ENCODE results near the gene ZNF207. TPM values are rescaled to one million over a fixed set of nuclear protein-coding genes. Genes with fewer than 3 reads are reported as not detected.
"Not testable (repeated sequence)": the region's sequence is repeated elsewhere in the genome, so short reads cannot be mapped to it uniquely, and the experiment has no call there.

The ZNF207 gene
- total RNA-seq (ENCODE audit: insufficient read depth, low replicate concordance): 76.1 TPM

DNA sequence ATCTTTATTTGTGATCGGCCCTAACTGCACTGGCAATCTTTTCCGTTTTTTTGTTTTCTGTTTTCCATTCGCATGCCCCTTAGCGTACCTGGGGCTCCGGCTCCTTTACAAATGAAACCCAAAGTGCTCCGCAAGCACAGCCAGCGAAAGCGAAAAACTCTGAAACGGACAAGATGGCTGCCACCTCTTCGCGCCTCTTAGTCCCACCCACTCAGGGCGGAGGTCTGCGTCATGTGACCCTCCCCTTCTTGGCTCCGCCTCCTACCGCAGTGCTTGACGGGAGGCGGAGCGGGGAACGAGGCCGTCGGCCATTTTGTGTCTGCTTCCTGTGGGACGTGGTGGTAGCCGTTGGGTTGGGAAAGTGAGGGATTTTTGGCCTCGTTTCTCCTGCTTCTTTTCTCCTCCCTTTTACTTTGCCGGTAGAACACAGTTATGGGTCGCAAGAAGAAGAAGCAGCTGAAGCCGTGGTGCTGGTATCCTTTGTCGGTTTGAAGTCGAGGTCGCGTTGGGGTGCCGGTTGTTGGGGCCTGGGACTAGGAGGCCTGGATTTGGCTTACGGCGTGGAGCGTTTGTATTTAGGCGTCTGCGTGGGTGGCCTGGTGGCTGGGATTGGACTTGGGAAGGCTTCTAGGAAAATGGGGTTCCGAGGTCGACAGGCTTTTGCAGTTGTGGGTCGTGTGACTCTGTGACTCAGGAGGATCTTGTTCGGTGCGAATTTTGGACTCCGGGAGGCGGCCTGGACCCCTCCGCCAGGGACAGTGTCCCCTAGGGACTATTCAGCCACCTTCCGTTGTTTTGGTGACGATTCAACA, at the start of gene ZNF207:
Gene ZNF207 (plus strand): TSS at position 304 of the 812 bp plus-strand sequence. CDS start 129 bp downstream, at position 433.
- peak; percentile 98 for DNase-seq (ENCODE audit: low spot score)

GRCh38 chr17:32302037-32302436, 47.9 kb upstream of the ZNF207 start:
- DNase-seq (ENCODE audit: low spot score): no peak

GRCh38 chr17:32302860-32303649, 46.9 kb upstream of the ZNF207 start:
- DNase-seq (ENCODE audit: low spot score): no peak

DNA sequence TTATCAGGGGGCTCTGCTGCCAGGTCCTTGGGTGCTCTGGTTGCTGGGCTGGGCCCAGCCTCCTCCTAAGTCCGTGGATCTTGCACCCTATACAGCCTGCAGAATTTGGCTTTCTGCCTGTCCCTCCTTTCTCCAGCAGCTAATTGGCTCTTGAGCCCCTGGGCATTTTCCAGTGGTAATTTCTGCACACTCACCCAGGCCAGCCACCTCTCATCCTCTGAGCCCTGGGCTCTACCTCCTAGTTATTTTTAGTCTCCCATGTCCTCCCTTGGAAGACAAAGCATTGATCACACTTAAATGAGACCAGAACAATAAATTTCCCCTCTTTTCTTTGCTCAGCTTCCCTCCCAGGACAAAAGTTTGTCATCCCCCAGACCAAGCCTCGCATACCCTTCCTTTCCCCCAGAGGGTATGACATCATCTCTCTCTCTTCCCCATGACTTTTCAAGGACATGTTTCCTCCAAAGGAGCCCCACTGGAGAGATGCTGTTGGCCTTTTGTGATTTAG, 46.1 kb upstream of the ZNF207 start:
- no peak for DNase-seq (ENCODE audit: low spot score)

DNA sequence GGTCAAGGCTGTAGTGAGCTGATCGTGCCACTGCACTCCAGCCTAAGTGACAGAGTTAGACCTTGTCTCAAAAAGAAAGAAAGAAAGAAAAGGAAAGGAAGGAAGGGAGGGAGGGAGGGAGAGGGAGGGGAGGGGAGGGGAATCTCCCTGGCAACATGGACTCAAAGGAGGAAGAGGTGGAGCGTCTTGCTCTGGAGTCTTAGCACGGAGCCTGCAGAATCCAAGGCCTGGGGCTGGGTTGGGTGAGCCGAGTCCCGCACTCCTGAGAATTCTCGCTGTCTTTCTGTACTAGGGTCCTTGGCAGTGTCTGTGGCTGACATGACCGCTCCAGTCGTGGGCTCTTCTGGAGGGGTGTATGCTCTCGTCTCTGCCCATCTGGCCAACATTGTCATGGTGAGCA, 44.9 kb upstream of the ZNF207 start:
- DNase-seq (ENCODE audit: low spot score): no peak

DNA sequence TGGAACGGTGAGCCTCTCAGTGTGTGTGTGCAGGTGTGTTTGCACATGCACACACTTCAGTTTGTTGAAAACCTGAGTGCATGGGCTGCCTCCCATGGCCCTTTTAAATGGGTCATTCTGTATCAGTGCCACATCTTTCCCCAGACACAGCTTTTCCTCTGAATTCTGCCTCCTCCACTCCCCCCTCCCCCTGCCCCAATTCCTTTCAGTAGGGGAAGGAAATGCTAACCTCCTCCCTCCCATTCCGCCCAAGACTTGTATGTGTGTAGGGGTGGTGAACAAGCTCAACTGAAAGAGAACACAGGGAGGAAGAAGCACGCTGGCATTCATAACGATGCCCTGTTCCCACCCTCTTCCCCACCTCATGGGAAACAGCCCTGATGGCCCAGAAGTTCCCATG, 42.3 kb upstream of the ZNF207 start:
- no peak for DNase-seq (ENCODE audit: low spot score)

GRCh38 chr17:32311028-32311536, 38.9 kb upstream of the ZNF207 start:
- DNase-seq (ENCODE audit: low spot score): peak; percentile 67

- no peak for DNase-seq (ENCODE audit: low spot score)
These were observed 35.3 kb upstream of the ZNF207 start for GRCh38 chr17:32314636-32315035.

DNA sequence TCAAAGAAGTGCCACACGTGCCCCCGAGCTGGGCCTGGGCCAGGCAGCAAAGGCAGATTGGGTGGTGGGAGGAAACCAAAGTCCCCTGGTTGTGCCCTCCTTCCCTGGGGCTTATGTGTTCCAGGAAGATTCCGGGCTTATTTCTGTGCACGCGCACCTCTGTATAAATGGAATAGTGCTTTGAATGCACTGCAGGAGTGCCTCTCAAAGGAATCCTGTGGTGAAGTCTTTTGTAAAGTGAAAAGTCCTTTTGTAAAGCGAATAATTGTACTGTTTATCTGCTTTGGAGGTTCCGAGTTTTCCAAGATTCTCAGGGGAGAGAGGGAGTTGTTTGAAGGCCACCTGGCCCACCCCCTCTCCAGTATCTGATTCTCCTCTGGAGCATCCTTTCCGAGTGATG, 34.8 kb upstream of the ZNF207 start:
- no peak for DNase-seq (ENCODE audit: low spot score)

- not testable (repeated sequence) for DNase-seq (ENCODE audit: low spot score)
These were observed 33.3 kb upstream of the ZNF207 start for GRCh38 chr17:32316653-32317052.

- no peak for DNase-seq (ENCODE audit: low spot score)
These were observed 32.6 kb upstream of the ZNF207 start for GRCh38 chr17:32317353-32317752.

GRCh38 chr17:32318071-32318470, 31.9 kb upstream of the ZNF207 start:
- no peak for DNase-seq (ENCODE audit: low spot score)

DNA sequence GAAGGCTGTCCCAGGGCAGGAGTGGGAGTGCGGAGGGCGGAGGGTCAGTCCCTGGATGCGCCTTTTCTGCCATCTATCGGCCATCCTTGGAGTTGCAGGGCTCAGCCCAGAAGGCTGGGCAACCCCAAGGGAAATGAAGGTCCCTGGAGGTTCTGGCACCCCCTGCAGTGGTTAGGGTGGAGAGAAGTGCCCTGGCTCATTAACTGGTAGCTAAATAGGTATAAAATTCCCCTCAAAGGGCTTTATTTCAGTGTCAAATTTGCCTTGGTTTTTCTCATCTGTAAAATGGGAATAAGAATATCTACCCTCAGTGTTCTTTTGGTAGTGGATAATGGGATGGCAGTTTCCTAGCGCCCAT, 30.4 kb upstream of the ZNF207 start:
- peak; percentile 55 for DNase-seq (ENCODE audit: low spot score)

DNA sequence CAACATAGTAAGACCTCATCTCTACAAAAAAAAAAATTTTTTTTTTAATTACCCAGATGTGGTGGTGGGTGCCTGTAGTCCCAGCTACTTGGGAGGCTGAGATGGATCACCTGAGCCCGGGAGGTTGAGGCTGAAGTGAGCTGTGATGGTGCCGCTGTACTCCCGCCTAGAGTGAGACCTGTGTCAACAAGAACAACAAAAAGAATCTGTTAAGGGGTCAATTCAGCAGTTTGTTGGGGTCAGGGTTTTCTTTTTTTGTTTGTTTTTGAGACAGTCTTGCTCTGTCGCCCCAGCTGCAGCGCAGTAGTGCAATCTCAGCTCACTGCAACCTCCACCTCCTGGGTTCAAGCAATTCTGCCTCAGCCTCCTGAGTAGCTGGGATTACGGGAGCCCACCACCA, 29.9 kb upstream of the ZNF207 start:
- not testable (repeated sequence) for DNase-seq (ENCODE audit: low spot score)

- DNase-seq (ENCODE audit: low spot score): no peak
These were observed 29.1 kb upstream of the ZNF207 start for GRCh38 chr17:32320847-32321246.

- DNase-seq (ENCODE audit: low spot score): no peak
These were observed 26.9 kb upstream of the ZNF207 start for GRCh38 chr17:32323046-32323445.

- no peak for DNase-seq (ENCODE audit: low spot score)
These were observed 26.0 kb upstream of the ZNF207 start for GRCh38 chr17:32323811-32324491.

- no peak for DNase-seq (ENCODE audit: low spot score)
These were observed 22.0 kb upstream of the ZNF207 start for GRCh38 chr17:32327911-32328310.

- DNase-seq (ENCODE audit: low spot score): no peak
These were observed 19.8 kb upstream of the ZNF207 start for GRCh38 chr17:32330147-32330546.

DNA sequence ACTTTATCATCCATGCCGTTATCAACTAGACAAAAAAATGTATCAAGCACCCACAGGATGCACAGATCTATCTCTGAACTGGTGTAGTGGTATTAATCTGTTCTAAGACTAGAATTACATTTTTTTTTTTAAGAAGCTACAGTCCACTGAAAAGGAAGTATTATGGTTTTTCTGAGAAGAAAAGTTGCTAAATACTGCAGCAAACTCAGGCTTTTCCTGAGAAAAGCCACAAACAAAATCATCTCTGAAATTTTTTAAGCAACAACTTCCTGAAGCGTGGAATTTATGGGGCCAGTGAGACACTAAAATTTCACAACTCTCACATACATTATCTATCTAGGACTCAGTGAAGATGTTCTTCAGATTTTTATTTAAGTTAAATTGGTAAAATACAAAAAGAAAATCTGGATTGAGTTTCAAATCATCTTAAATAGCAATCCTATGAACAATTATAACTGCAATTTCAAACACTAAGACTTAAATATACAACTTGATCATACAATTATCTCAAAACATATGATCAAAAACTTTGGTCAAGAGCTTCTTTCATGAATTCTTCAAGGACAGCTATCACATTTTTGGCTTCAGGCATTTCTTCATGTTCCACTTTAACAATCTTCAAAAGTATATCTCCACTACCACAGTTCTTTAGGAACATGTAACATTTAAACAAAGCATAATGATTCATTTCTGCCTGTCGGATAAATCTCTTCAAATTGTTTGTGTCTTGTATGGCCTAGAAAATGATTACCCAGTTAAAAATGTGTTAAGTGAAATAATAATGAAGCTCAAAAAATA, 18.5 kb upstream of the ZNF207 start:
- DNase-seq (ENCODE audit: low spot score): no peak

GRCh38 chr17:32333187-32333586, 16.8 kb upstream of the ZNF207 start:
- DNase-seq (ENCODE audit: low spot score): no peak

Data from umbilical cord (tissue), 2 donors.